HEK293 (cell line): Measurements from ENCODE around the gene KCNMB1.

Experiments used
- KLF9 ChIP-seq: fragments of 450-650 bp; formaldehyde crosslinking; IDR thresholded peaks from 2 replicates; pipeline ENCODE4 v1.5.1; 2016; ENCODE audit warnings: missing biosample characterization, missing genetic modification characterization, low read depth
- MZF1 ChIP-seq: fragments of 450-650 bp; formaldehyde crosslinking; IDR thresholded peaks from 2 replicates; pipeline ENCODE4 v1.5.1; 2017; ENCODE audit warnings: missing biosample characterization, missing genetic modification characterization, borderline replicate concordance
- TCF7L2 ChIP-seq: IDR thresholded peaks from 2 replicates; pipeline ENCODE4 v1.6.1; 2011; ENCODE audit warnings: low read depth, mild to moderate bottlenecking, inconsistent platforms, low read length, moderate library complexity, borderline replicate concordance
- YY1 ChIP-seq: fragments of 450-650 bp; formaldehyde crosslinking; IDR thresholded peaks from 2 replicates; pipeline ENCODE4 v1.5.1; 2018; ENCODE audit warnings: missing biosample characterization, missing genetic modification characterization
- ZBTB1 ChIP-seq: fragments of 450-650 bp; formaldehyde crosslinking; IDR thresholded peaks from 2 replicates; pipeline ENCODE4 v1.5.1; 2016; ENCODE audit warnings: missing biosample characterization, missing genetic modification characterization
- ZBTB7A ChIP-seq: fragments of 450-650 bp; formaldehyde crosslinking; IDR thresholded peaks from 2 replicates; pipeline ENCODE4 v1.5.1; 2016; ENCODE audit warnings: low read depth, missing biosample characterization, missing genetic modification characterization
- ZNF302 ChIP-seq: fragments of 450-650 bp; formaldehyde crosslinking; IDR thresholded peaks from 2 replicates; pipeline ENCODE4 v1.5.1; 2016; ENCODE audit warnings: missing biosample characterization, missing genetic modification characterization, low read depth
- ZNF530 ChIP-seq: fragments of 450-650 bp; formaldehyde crosslinking; IDR thresholded peaks from 2 replicates; pipeline ENCODE4 v1.5.1; 2016; ENCODE audit warnings: low read depth, missing biosample characterization, missing genetic modification characterization
- ZSCAN23 ChIP-seq: fragments of 450-650 bp; formaldehyde crosslinking; IDR thresholded peaks from 2 replicates; pipeline ENCODE4 v1.5.1; 2016; ENCODE audit warnings: missing biosample characterization, missing genetic modification characterization
- TF ChIP-seq, protein P1 (sequence below): fragments of 450-650 bp; formaldehyde crosslinking; IDR thresholded peaks from 2 replicates; pipeline ENCODE4 v1.5.1; 2016; ENCODE audit warnings: missing biosample characterization, missing genetic modification characterization
- TF ChIP-seq, protein P2 (sequence below): fragments of 450-650 bp; formaldehyde crosslinking; IDR thresholded peaks from 2 replicates; pipeline ENCODE4 v1.5.1; 2016; ENCODE audit warnings: missing biosample characterization, missing genetic modification characterization, low read depth
- TF ChIP-seq, protein P3 (sequence below): fragments of 450-650 bp; formaldehyde crosslinking; IDR thresholded peaks from 2 replicates; pipeline ENCODE4 v1.5.1; 2016; ENCODE audit warnings: missing biosample characterization, missing genetic modification characterization

DNA sequence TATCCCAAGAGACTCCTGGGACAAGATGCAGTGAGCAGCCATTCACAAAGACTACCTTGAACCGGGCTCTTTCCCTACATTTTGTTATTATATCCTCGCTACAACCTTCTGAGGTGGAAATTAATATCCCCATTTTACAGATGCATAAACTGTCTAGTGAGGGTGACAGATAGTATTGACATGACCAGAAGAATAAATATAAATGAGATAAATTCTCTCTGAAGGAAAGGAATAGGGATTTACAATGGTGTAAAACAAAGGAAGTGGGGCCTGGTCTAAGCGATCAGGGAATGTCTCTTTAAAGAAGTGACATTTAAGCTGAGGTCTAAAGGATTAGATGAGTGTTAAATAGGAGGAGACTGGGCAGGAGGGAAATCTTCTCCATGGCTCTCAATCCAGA is 43.5 kb upstream of the KCNMB1 start:
- no peak for TF ChIP-seq MZF1 (tag by site-specific recombination)
- TF ChIP-seq, protein P1, sequence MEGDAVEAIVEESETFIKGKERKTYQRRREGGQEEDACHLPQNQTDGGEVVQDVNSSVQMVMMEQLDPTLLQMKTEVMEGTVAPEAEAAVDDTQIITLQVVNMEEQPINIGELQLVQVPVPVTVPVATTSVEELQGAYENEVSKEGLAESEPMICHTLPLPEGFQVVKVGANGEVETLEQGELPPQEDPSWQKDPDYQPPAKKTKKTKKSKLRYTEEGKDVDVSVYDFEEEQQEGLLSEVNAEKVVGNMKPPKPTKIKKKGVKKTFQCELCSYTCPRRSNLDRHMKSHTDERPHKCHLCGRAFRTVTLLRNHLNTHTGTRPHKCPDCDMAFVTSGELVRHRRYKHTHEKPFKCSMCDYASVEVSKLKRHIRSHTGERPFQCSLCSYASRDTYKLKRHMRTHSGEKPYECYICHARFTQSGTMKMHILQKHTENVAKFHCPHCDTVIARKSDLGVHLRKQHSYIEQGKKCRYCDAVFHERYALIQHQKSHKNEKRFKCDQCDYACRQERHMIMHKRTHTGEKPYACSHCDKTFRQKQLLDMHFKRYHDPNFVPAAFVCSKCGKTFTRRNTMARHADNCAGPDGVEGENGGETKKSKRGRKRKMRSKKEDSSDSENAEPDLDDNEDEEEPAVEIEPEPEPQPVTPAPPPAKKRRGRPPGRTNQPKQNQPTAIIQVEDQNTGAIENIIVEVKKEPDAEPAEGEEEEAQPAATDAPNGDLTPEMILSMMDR (tag by site-specific recombination) = no peak
- no peak for TF ChIP-seq TCF7L2
- no peak for TF ChIP-seq ZNF302 (tag by site-specific recombination)
- TF ChIP-seq, protein P2, sequence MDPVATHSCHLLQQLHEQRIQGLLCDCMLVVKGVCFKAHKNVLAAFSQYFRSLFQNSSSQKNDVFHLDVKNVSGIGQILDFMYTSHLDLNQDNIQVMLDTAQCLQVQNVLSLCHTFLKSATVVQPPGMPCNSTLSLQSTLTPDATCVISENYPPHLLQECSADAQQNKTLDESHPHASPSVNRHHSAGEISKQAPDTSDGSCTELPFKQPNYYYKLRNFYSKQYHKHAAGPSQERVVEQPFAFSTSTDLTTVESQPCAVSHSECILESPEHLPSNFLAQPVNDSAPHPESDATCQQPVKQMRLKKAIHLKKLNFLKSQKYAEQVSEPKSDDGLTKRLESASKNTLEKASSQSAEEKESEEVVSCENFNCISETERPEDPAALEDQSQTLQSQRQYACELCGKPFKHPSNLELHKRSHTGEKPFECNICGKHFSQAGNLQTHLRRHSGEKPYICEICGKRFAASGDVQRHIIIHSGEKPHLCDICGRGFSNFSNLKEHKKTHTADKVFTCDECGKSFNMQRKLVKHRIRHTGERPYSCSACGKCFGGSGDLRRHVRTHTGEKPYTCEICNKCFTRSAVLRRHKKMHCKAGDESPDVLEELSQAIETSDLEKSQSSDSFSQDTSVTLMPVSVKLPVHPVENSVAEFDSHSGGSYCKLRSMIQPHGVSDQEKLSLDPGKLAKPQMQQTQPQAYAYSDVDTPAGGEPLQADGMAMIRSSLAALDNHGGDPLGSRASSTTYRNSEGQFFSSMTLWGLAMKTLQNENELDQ (tag by site-specific recombination) = no peak
- TF ChIP-seq ZBTB7A (tag by site-specific recombination) = no peak
- no peak for TF ChIP-seq ZBTB1 (tag by site-specific recombination)
- TF ChIP-seq, protein P3, sequence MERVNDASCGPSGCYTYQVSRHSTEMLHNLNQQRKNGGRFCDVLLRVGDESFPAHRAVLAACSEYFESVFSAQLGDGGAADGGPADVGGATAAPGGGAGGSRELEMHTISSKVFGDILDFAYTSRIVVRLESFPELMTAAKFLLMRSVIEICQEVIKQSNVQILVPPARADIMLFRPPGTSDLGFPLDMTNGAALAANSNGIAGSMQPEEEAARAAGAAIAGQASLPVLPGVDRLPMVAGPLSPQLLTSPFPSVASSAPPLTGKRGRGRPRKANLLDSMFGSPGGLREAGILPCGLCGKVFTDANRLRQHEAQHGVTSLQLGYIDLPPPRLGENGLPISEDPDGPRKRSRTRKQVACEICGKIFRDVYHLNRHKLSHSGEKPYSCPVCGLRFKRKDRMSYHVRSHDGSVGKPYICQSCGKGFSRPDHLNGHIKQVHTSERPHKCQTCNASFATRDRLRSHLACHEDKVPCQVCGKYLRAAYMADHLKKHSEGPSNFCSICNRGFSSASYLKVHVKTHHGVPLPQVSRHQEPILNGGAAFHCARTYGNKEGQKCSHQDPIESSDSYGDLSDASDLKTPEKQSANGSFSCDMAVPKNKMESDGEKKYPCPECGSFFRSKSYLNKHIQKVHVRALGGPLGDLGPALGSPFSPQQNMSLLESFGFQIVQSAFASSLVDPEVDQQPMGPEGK = no peak
- TF ChIP-seq KLF9 (tag by site-specific recombination) = no peak
- no peak for TF ChIP-seq YY1 (tag by site-specific recombination)
- TF ChIP-seq ZNF530 (tag by site-specific recombination) = no peak
- no peak for TF ChIP-seq ZSCAN23 (tag by site-specific recombination)
